Ovary (tissue), 9 donors: Measurements from ENCODE around the gene FLNB. TPM values are rescaled to one million over a fixed set of nuclear protein-coding genes. Genes with fewer than 3 reads are reported as not detected.
A peak's percentile ranks its signal among the peaks of the same experiment; 100 is the strongest.

Experiments used
- DNase-seq, 5 donors: peaks; one replicate each; pipeline ENCODE4 v3.0.0-alpha.2; 2019 to 2020
- H3K27ac ChIP-seq, 2 donors: fragments of 200-600 bp; one replicate each; pipeline versions ENCODE4 v1.5.1 to v1.8.0; 2019 to 2022
- H3K27me3 ChIP-seq: fragments of 200-600 bp; one replicate; pipeline ENCODE4 v1.8.0; 2022
- H3K36me3 ChIP-seq: fragments of 200-600 bp; sonication (generic); one replicate; pipeline ENCODE4 v1.5.1; 2019
- H3K4me1 ChIP-seq: one replicate; pipeline ENCODE4 v1.8.1; 2013; ENCODE audit warnings: mild to moderate bottlenecking, moderate library complexity; ENCODE audit not compliant: insufficient read depth
- H3K4me3 ChIP-seq: fragments of 200-600 bp; sonication (generic); one replicate; pipeline ENCODE4 v1.5.1; 2017
- H3K9me3 ChIP-seq, 2 donors: fragments of 200-600 bp in 1 of 2; sonication (generic) in 1 of 2; one replicate each; pipeline versions ENCODE4 v1.5.1 to v1.8.1; 2013 to 2019; ENCODE audit warnings: mild to moderate bottlenecking in 1 of 2, moderate library complexity in 1 of 2
- EP300 ChIP-seq: sonication (generic); formaldehyde crosslinking; IDR thresholded peaks from one replicate; pipeline ENCODE4 v1.6.1; 2017; ENCODE audit warnings: antibody characterized with exemption
- POLR2A ChIP-seq: fragments of 450-650 bp; IDR thresholded peaks from one replicate; pipeline ENCODE4 v1.6.1; 2017; ENCODE audit warnings: antibody characterized with exemption, mild to moderate bottlenecking, moderate library complexity
- WGBS, 3 donors: extraction: QIAGEN DNeasy Blood & Tissue Kit in 1 of 3; methylation state at CpG; one replicate each; pipeline versions ENCODE4 v1.1.5 to v1.1.7; 2013 to 2017; 5-methylcytosine and 5-hydroxymethylcytosine counted together
- intact Hi-C, 4 donors: fragments of 100-400 bp; cut with DNase I; formaldehyde crosslinking; loops; one replicate each; pipeline versions ENCODE4 v1.11.0 to v1.15.1; 2022 to 2023
- polyA plus RNA-seq, 2 donors: library from polyadenylated mRNA; stranded (reverse); fragments of 200-250 nt in 1 of 2; fragments of 350-450 nt in 1 of 2; fragmentation: Illumina TruSeq in 1 of 2; extraction: RNeasy Lipid Tissue Mini Kit (QIAGEN cat#74804) in 1 of 2; gene quantifications; one replicate each; pipeline ENCODE4 v1.2.3, GENCODE V29; 2013 to 2014
- total RNA-seq, 7 donors: library from RNA; depleted of rRNA in 2 of 7; stranded (reverse); fragments of >200 nt in 2 of 7; fragmentation: NEBNext Ultra II Directional in 3 of 7; extraction: Animal tissue kit (Norgen Biotek cat#: 25700) in 3 of 7; gene quantifications; one replicate each; pipeline versions ENCODE4 v1.1.0 to v1.2.4, GENCODE V29; 2016 to 2023
- TF ChIP-seq, protein P1 (sequence below), 3 donors: fragments of 450-650 bp in 2 of 3; fragments of 200-600 bp in 1 of 3; IDR thresholded peaks; one replicate each; pipeline versions ENCODE4 v1.5.1 to v1.8.0; 2016 to 2022; ENCODE audit warnings: antibody characterized with exemption in 3 of 3, mild to moderate bottlenecking in 1 of 3
- donor health status: DM: no; HTN: no; CAD: no; lungs with moderate emphysema.
- donor health status: DM: no; HTN: no; CAD: no.
- donor health status: Bipolar disorder and iron deficiency.
- donor health status: DM: yes; HTN: yes; CAD: no.
- donor health status: DM: no; HTN: no; CAD: no.
- donor health status: DM: yes; HTN: yes; CAD: no.

Gene FLNB
- total and polyA plus RNA-seq, 9 donors: 51.9 to 190 (median 126) TPM

GRCh38 chr3:58058361-58059263 lies 50.4 kb downstream of the FLNB start:
- 16 to 25% (median 22%) methylated on average over 8 of the region's 8 CpGs for WGBS, 3 donors
- Histone ChIP-seq H3K4me3 (no peak overlapping the region), H3K9me3 (no peaks in the 10 kb centered on the region), H3K36me3 (no peaks in the 10 kb centered on the region), H3K4me1 (peaks cover 16% of the 10 kb centered on the region), H3K27me3 (no peaks in the 10 kb centered on the region), H3K27ac (peak overlapping the region in 1 of 2 donors; percentile 77)
- TF ChIP-seq, protein P1, sequence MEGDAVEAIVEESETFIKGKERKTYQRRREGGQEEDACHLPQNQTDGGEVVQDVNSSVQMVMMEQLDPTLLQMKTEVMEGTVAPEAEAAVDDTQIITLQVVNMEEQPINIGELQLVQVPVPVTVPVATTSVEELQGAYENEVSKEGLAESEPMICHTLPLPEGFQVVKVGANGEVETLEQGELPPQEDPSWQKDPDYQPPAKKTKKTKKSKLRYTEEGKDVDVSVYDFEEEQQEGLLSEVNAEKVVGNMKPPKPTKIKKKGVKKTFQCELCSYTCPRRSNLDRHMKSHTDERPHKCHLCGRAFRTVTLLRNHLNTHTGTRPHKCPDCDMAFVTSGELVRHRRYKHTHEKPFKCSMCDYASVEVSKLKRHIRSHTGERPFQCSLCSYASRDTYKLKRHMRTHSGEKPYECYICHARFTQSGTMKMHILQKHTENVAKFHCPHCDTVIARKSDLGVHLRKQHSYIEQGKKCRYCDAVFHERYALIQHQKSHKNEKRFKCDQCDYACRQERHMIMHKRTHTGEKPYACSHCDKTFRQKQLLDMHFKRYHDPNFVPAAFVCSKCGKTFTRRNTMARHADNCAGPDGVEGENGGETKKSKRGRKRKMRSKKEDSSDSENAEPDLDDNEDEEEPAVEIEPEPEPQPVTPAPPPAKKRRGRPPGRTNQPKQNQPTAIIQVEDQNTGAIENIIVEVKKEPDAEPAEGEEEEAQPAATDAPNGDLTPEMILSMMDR (IDR thresholded peaks at IDR 0.05): no peak
- TF ChIP-seq EP300 (no peak), POLR2A (no peak)
- intact Hi-C loops: loop anchor here in 1 of 4 donors (5.0 kb wide), 1 partner anchor 46 kb away; no protein-coding TSS in a partner anchor
- no peak for DNase-seq

- peak; percentile 67 to 81 (median 78) for DNase-seq
- peak overlapping the region in 1 of 2 donors; percentile 77 for H3K27ac ChIP-seq
Measured at GRCh38 chr3:58059349-58060321, 51.4 kb downstream of the FLNB start.

GRCh38 chr3:58062472-58062871 lies 54.2 kb downstream of the FLNB start:
- H3K4me3 ChIP-seq: no peak overlapping the region
- H3K4me1 ChIP-seq: peaks cover 14% of the 10 kb centered on the region
- no peaks in the 10 kb centered on the region for H3K27me3 ChIP-seq
- intact Hi-C loops: loop anchor here in 1 of 4 donors (10.0 kb wide), 1 partner anchor 48 kb away; no protein-coding TSS in a partner anchor
- H3K36me3 ChIP-seq: no peaks in the 10 kb centered on the region
- TF ChIP-seq, protein P1 (IDR thresholded peaks at IDR 0.05): no peak
- TF ChIP-seq EP300 (no peak), POLR2A (no peak)
- DNase-seq: no peak
- H3K9me3 ChIP-seq: no peaks in the 10 kb centered on the region
- WGBS, 3 donors: 42 to 55% (median 54%) methylated on average over 5 of the region's 5 CpGs
- no peak overlapping the region for H3K27ac ChIP-seq

More at GRCh38 chr3:58059349-58060321, 51.4 kb downstream of the FLNB start:
- peaks cover 14% of the 10 kb centered on the region for H3K4me1 ChIP-seq
- peak; percentile 41 for TF ChIP-seq POLR2A
- TF ChIP-seq, protein P1 (IDR thresholded peaks at IDR 0.05): no peak
- peak; percentile 82 for TF ChIP-seq EP300
- WGBS, 3 donors: 10 to 18% (median 15%) methylated on average over 15 of the region's 15 CpGs
- H3K9me3 ChIP-seq: no peaks in the 10 kb centered on the region
- no peaks in the 10 kb centered on the region for H3K36me3 ChIP-seq
- intact Hi-C loops: loop anchor here in 2 of 4 donors (5.0 to 10.0 kb wide), 2 partner anchors 45 to 47 kb away; no protein-coding TSS in a partner anchor
- H3K4me3 ChIP-seq: no peak overlapping the region
- H3K27me3 ChIP-seq: no peaks in the 10 kb centered on the region
